AG04450 (cell line): ENCODE results near the gene APPBP2. TPM values are rescaled to one million over a fixed set of nuclear protein-coding genes. Genes with fewer than 3 reads are reported as not detected.

Source experiments
- CTCF ChIA-PET: fragments of 300-600, 350-600 bp; formaldehyde crosslinking; extraction: SDS; loops from one replicate; lab custom pipeline; 2022; ENCODE audit warnings: antibody characterized with exemption, inconsistent platforms; lab: Charles Lee
- POLR2A ChIA-PET: fragments of 350-600 bp; formaldehyde crosslinking; extraction: SDS; loops from one replicate; lab custom pipeline; 2021; ENCODE audit warnings: antibody characterized with exemption, inconsistent platforms; lab: Yijun Ruan, JAX
- DNase-seq: peaks from one replicate; pipeline ENCODE4 v3.0.0-alpha.2; 2011; ENCODE audit warnings: low read depth, low spot score
- H3K27ac ChIP-seq: one replicate; pipeline ENCODE4 v1.5.1; 2012; ENCODE audit warnings: low read depth, low read length, control low read depth
- H3K27me3 ChIP-seq: one replicate; pipeline ENCODE4 v1.6.0; 2012; ENCODE audit warnings: low read length; ENCODE audit not compliant: control insufficient read depth, insufficient read depth
- H3K4me3 ChIP-seq: 2 replicates; pipeline ENCODE4 v1.5.1; 2011; ENCODE audit warnings: mild to moderate bottlenecking, low read depth, low read length, control low read depth
- H3K9me3 ChIP-seq: 2 replicates; pipeline ENCODE4 v1.5.1; 2012; ENCODE audit warnings: low read length; ENCODE audit not compliant: control insufficient read depth, insufficient read depth
- polyA plus RNA-seq: library from polyadenylated mRNA; depleted of rRNA; stranded (reverse); fragments of >200 nt; gene quantifications from 2 replicates; pipeline ENCODE4 v1.2.3, GENCODE V29; 2011
- TF ChIP-seq, protein P1 (sequence below): IDR thresholded peaks from 2 replicates; pipeline ENCODE4 v1.5.1; 2011; ENCODE audit warnings: low read depth, low read length, control low read depth, inconsistent platforms

The APPBP2 gene
- polyA plus RNA-seq, 1 experiment: 55.1 TPM

DNA sequence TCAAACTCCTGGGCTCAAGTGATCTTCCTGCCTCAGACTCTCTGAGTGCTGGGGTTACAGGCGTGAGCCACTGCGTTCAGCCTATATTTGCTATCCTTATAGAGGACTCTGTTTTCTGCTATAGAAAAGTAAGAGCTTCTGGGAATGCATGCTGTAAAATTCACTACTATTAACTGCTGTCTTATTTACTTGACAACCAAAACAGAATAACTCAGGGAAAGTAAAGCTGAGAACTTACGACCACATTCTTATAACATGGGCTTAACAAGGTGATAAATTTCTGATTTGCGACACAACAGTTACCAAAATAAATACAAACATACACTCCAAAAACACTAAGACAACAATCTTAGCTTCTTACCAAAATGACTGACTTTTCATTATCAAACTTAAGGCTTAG lies 23.9 kb downstream of the APPBP2 start:
- ChIA-PET POLR2A (no interaction called here), CTCF (interaction anchor here (1.0 kb wide), 1 partner anchor 138 kb away, joined by 3 read pairs; no protein-coding TSS in a partner anchor)
- Histone ChIP-seq H3K4me3 (no peak overlapping the region), H3K9me3 (no peaks in the 10 kb centered on the region), H3K27me3 (no peaks in the 10 kb centered on the region), H3K27ac (no peak overlapping the region)
- TF ChIP-seq, protein P1, sequence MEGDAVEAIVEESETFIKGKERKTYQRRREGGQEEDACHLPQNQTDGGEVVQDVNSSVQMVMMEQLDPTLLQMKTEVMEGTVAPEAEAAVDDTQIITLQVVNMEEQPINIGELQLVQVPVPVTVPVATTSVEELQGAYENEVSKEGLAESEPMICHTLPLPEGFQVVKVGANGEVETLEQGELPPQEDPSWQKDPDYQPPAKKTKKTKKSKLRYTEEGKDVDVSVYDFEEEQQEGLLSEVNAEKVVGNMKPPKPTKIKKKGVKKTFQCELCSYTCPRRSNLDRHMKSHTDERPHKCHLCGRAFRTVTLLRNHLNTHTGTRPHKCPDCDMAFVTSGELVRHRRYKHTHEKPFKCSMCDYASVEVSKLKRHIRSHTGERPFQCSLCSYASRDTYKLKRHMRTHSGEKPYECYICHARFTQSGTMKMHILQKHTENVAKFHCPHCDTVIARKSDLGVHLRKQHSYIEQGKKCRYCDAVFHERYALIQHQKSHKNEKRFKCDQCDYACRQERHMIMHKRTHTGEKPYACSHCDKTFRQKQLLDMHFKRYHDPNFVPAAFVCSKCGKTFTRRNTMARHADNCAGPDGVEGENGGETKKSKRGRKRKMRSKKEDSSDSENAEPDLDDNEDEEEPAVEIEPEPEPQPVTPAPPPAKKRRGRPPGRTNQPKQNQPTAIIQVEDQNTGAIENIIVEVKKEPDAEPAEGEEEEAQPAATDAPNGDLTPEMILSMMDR: no peak
- no peak for DNase-seq

DNA sequence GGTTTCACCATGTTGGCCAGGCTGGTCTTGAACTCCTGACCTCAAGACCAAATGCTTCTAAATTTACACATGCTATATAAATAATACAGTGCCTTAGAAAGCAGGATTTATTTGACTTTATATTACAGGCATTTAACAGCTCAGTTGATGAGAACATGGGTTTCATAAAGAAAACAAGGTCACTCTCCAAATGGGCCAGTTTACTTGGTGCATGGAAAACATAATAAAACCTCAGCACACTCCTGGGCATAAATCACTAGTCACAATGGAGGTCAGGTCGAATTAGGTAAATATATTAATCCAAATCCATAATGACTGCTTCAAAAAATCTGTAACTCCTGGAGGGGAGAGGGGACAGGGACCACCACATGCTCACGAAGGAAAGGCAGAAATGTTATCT lies 24.5 kb downstream of the APPBP2 start:
- Histone ChIP-seq H3K27ac (no peak overlapping the region), H3K4me3 (no peak overlapping the region), H3K27me3 (no peaks in the 10 kb centered on the region), H3K9me3 (no peaks in the 10 kb centered on the region)
- TF ChIP-seq, protein P1: no peak
- ChIA-PET CTCF (interaction anchor here (1.0 kb wide), 1 partner anchor 139 kb away, joined by 3 read pairs; no protein-coding TSS in a partner anchor), POLR2A (no interaction called here)
- DNase-seq: no peak

DNA sequence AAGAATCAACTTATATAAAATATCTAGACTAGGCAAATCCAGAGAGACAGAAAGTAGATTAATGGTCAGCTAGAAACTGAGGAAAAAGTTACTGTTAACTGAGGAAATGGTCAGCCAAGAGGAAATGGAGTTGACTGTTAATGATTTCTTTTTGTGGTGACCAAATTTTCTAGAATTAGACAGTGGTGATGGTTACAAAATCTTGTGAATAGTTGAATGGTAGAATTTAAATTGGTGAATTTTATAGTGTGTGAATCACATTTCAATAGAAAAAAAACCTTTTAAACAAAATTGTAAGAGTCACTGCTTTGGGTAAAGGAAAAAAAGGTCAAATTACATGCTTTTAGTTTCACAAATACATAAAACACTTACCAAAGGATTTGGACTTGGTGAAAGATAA lies 30.0 kb downstream of the APPBP2 start:
- Histone ChIP-seq H3K27me3 (no peaks in the 10 kb centered on the region), H3K4me3 (no peak overlapping the region), H3K27ac (no peak overlapping the region), H3K9me3 (peaks cover 13% of the 10 kb centered on the region)
- DNase-seq: no peak
- TF ChIP-seq, protein P1: no peak
- POLR2A ChIA-PET: no interaction called here
- CTCF ChIA-PET: interaction anchor here (1.5 kb wide), 1 partner anchor 10 kb away, joined by 4 read pairs; no protein-coding TSS in a partner anchor

DNA sequence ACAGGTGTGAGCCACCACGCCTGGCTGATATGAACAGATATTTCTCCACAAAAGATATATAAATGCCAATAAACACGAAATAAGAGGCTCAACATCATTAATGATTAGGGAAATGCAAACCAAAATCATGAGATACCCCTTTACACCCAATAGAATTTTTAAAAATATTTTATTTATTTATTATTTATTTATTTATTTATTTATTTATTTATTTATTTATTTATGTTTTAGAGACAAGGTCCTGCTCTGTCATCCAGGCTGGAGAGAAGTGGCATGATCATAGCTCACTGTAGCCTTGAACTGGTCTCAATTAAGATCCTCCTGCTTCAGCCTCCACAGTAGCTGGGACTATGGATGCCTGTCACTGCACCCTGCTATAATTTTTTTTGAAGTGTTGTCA lies 30.8 kb downstream of the APPBP2 start:
- Histone ChIP-seq H3K9me3 (peaks cover 13% of the 10 kb centered on the region), H3K27ac (no peak overlapping the region), H3K4me3 (no peak overlapping the region), H3K27me3 (no peaks in the 10 kb centered on the region)
- CTCF ChIA-PET: interaction anchor here (1.5 kb wide), 1 partner anchor 11 kb away, joined by 4 read pairs; no protein-coding TSS in a partner anchor
- no peak for DNase-seq
- TF ChIP-seq, protein P1: no peak
- POLR2A ChIA-PET: no interaction called here

DNA sequence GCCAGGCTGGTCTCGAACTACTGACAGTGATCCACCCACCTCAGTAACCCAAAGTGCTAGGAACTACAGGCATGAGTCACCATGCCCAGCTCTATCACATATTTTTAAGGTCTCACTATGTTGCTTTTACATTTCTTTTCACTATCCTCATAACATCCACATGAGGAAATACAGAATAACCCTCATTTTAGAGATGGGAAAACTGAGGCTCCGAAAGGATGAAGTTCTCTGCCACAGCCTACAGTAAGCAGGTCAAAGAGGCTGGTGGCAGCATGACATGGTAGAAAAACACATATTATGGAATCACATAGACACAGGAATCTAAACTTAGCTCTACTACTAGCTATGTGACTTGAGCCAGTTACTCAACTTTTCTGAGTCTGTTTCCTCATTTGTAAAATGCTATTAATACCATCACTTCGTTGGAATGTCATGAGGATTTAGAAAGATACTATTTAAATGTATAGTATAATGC lies 32.2 kb downstream of the APPBP2 start:
- Histone ChIP-seq H3K27ac (peak overlapping the region; percentile 61), H3K9me3 (peaks cover 18% of the 10 kb centered on the region), H3K4me3 (no peak overlapping the region), H3K27me3 (no peaks in the 10 kb centered on the region)
- ChIA-PET CTCF (no interaction called here), POLR2A (interaction anchor here (0.6 kb wide), 1 partner anchor 145 kb away, joined by 3 read pairs; no protein-coding TSS in a partner anchor)
- TF ChIP-seq, protein P1: no peak
- no peak for DNase-seq
